Neural progenitor cell (in vitro differentiated cells): ENCODE data around the gene ASZ1. TPM values are rescaled to one million over a fixed set of nuclear protein-coding genes. Genes with fewer than 3 reads are reported as not detected.

Experiments
- DNase-seq: peaks from one replicate; pipeline ENCODE4 v3.0.0-alpha.2; 2016; ENCODE audit warnings: low spot score
- H2AFZ ChIP-seq: fragments of 200-600 bp; sonication (generic); replicated peaks from 2 replicates; pipeline ENCODE4 v1.6.1; 2016; ENCODE audit warnings: antibody characterized with exemption
- H3F3A ChIP-seq: fragments of 200-600 bp; sonication (generic); 2 replicates; pipeline ENCODE4 v1.6.1; 2016; ENCODE audit warnings: antibody characterized with exemption, low read depth
- H3K27ac ChIP-seq: fragments of 200-600 bp; sonication (generic); 2 replicates; pipeline ENCODE4 v1.5.1; 2016; ENCODE audit warnings: mild to moderate bottlenecking
- H3K27me3 ChIP-seq: fragments of 200-600 bp; sonication (generic); 2 replicates; pipeline ENCODE4 v1.6.1; 2016; ENCODE audit warnings: mild to moderate bottlenecking, moderate library complexity
- H3K36me3 ChIP-seq: fragments of 200-600 bp; sonication (generic); 2 replicates; pipeline ENCODE4 v1.5.1; 2016
- H3K4me1 ChIP-seq: fragments of 200-600 bp; sonication (generic); 2 replicates; pipeline ENCODE4 v1.6.1; 2016; ENCODE audit warnings: mixed run types
- H3K4me2 ChIP-seq: fragments of 200-600 bp; sonication (generic); 2 replicates; pipeline ENCODE4 v1.6.1; 2016
- H3K4me3 ChIP-seq: fragments of 200-600 bp; sonication (generic); 2 replicates; pipeline ENCODE4 v1.5.1; 2016
- H3K79me2 ChIP-seq: fragments of 200-600 bp; sonication (generic); 2 replicates; pipeline ENCODE4 v1.6.1; 2016; ENCODE audit warnings: low read depth
- H3K9ac ChIP-seq: fragments of 200-600 bp; sonication (generic); 2 replicates; pipeline ENCODE4 v1.6.1; 2016
- H3K9me3 ChIP-seq: fragments of 200-600 bp; sonication (generic); 2 replicates; pipeline ENCODE4 v1.5.1; 2016; ENCODE audit warnings: low read depth
- H4K20me1 ChIP-seq: fragments of 200-600 bp; sonication (generic); 2 replicates; pipeline ENCODE4 v1.6.1; 2016; ENCODE audit warnings: low read depth
- H3K27ac Mint-ChIP-seq: 3 replicates; pipeline ENCODE4 v1.8.0; 2021; ENCODE audit warnings: mixed read lengths
- H3K27me3 Mint-ChIP-seq: 2 replicates; pipeline ENCODE4 v1.8.0; 2022; ENCODE audit warnings: low read depth, mild to moderate bottlenecking, inconsistent platforms, moderate library complexity, mixed read lengths; ENCODE audit not compliant: insufficient read depth
- H3K36me3 Mint-ChIP-seq: 3 replicates; pipeline ENCODE4 v1.8.0; 2021; ENCODE audit warnings: mixed read lengths
- H3K4me1 Mint-ChIP-seq: 3 replicates; pipeline ENCODE4 v1.8.0; 2021; ENCODE audit warnings: mixed read lengths
- H3K4me3 Mint-ChIP-seq: 3 replicates; pipeline ENCODE4 v1.8.0; 2021; ENCODE audit warnings: mild to moderate bottlenecking, moderate library complexity, mixed read lengths
- H3K9me3 Mint-ChIP-seq: 3 replicates; pipeline ENCODE4 v1.8.0; 2020; ENCODE audit warnings: mixed read lengths
- CTCF ChIP-seq: fragments of 200-600 bp; sonication (generic); IDR thresholded peaks from 2 replicates; pipeline ENCODE4 v1.5.1; 2017; ENCODE audit warnings: antibody characterized with exemption, mild to moderate bottlenecking
- EZH2 ChIP-seq: fragments of 200-600 bp; sonication (generic); IDR thresholded peaks from 2 replicates; pipeline ENCODE4 v1.6.1; 2017; ENCODE audit warnings: antibody characterized with exemption, mild to moderate bottlenecking, moderate library complexity
- EZH2phosphoT487 ChIP-seq: fragments of 200-600 bp; sonication (generic); IDR thresholded peaks from 2 replicates; pipeline ENCODE4 v1.6.1; 2017; ENCODE audit warnings: antibody characterized with exemption
- total RNA-seq: library from RNA; depleted of rRNA; stranded (reverse); fragments of >200 nt; gene quantifications from 2 replicates; pipeline ENCODE4 v1.2.3, GENCODE V29; 2015; ENCODE audit warnings: low replicate concordance

ASZ1 gene
- total RNA-seq, 1 donor from 2014 or later: not detected

- TF ChIP-seq CTCF (no peak), EZH2phosphoT487 (no peak), EZH2 (no peak)
- H3K27me3 ChIP-seq: no peaks in the 10 kb centered on the region
Observed at GRCh38 chr7:117403737-117404136, 23.6 kb downstream of the ASZ1 start.

GRCh38 chr7:117402109-117402508, 25.2 kb downstream of the ASZ1 start:
- Histone ChIP-seq H3K4me1 (no peaks in the 10 kb centered on the region), H3F3A (no peaks in the 10 kb centered on the region), H2AFZ (no peak overlapping the region), H3K9ac (no peak overlapping the region), H3K4me3 (no peak overlapping the region), H3K79me2 (no peaks in the 10 kb centered on the region), H3K9me3 (no peaks in the 10 kb centered on the region), H3K27me3 (no peaks in the 10 kb centered on the region), H4K20me1 (no peaks in the 10 kb centered on the region), H3K4me2 (no peak overlapping the region), H3K27ac (no peak overlapping the region), H3K36me3 (no peaks in the 10 kb centered on the region)
- H3K4me3 Mint-ChIP-seq: no peak overlapping the region
- no peak overlapping the region for H3K27ac Mint-ChIP-seq
- no peaks in the 10 kb centered on the region for H3K36me3 Mint-ChIP-seq
- TF ChIP-seq EZH2: no peak
- TF ChIP-seq EZH2phosphoT487: no peak
- TF ChIP-seq CTCF: no peak
- H3K27me3 Mint-ChIP-seq: no peaks in the 10 kb centered on the region
- H3K4me1 Mint-ChIP-seq: no peaks in the 10 kb centered on the region
- H3K9me3 Mint-ChIP-seq: no peaks in the 10 kb centered on the region
- DNase-seq: peak; percentile 1

More at GRCh38 chr7:117403737-117404136, 23.6 kb downstream of the ASZ1 start:
- DNase-seq: no peak
- H3K4me2 ChIP-seq: no peak overlapping the region
- no peak overlapping the region for H3K9ac ChIP-seq
- H3K79me2 ChIP-seq: no peaks in the 10 kb centered on the region
- H3K27ac ChIP-seq: no peak overlapping the region
- H3K4me3 ChIP-seq: no peak overlapping the region
- Mint-ChIP-seq H3K27ac (no peak overlapping the region), H3K9me3 (no peaks in the 10 kb centered on the region), H3K27me3 (no peaks in the 10 kb centered on the region), H3K4me3 (no peak overlapping the region), H3K4me1 (no peaks in the 10 kb centered on the region), H3K36me3 (no peaks in the 10 kb centered on the region)
- no peaks in the 10 kb centered on the region for H3F3A ChIP-seq
- no peaks in the 10 kb centered on the region for H3K36me3 ChIP-seq
- H4K20me1 ChIP-seq: no peaks in the 10 kb centered on the region
- no peaks in the 10 kb centered on the region for H3K9me3 ChIP-seq
- no peaks in the 10 kb centered on the region for H3K4me1 ChIP-seq
- H2AFZ ChIP-seq: no peak overlapping the region

DNA sequence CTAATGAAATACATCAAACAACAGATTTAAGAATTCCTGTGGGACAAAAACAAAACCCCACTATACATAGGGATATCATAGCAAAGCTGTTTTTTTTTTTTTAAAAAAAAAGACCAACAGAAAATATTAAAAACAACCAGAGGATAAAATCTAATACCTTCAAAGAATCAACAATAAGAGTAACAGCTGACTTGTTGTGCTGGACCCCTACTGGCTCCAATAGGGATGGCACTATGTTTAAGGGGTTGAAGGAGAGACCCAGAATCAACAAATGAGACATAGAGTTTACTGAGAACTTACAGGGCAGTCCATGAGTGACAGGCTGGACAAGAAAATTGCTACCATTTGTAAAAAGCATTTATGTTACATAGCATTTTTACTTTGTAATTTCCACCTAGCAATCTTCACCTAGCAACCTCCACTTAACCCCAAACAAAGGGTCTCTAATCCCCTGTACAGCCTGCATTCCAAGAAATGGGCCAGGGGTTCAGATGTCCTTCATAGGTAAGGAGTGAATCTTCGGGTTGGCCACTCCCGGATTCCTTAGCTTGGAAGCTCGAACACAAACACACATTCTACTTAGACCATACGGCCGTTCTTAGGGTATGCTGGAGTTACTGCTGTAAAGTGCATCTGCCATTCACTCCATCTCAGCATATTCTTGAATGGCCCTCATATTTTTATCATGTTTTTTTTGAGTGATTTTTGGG, 25.8 kb downstream of the ASZ1 start:
- peak; percentile 20 for DNase-seq
- Histone ChIP-seq H4K20me1 (no peaks in the 10 kb centered on the region), H3K4me3 (no peak overlapping the region), H3K36me3 (no peaks in the 10 kb centered on the region), H3K4me1 (no peaks in the 10 kb centered on the region), H3K9ac (no peak overlapping the region), H3K9me3 (no peaks in the 10 kb centered on the region), H3F3A (no peaks in the 10 kb centered on the region), H3K4me2 (no peak overlapping the region), H2AFZ (no peak overlapping the region), H3K27ac (no peak overlapping the region), H3K79me2 (no peaks in the 10 kb centered on the region), H3K27me3 (no peaks in the 10 kb centered on the region)
- Mint-ChIP-seq H3K4me1 (no peaks in the 10 kb centered on the region), H3K27ac (no peak overlapping the region), H3K27me3 (no peaks in the 10 kb centered on the region), H3K9me3 (no peaks in the 10 kb centered on the region), H3K36me3 (no peaks in the 10 kb centered on the region), H3K4me3 (no peak overlapping the region)
- no peak for TF ChIP-seq EZH2
- TF ChIP-seq CTCF: peak; percentile 50
- no peak for TF ChIP-seq EZH2phosphoT487
